ENCODE measurements around the gene POLR2F. TPM values are rescaled to one million over a fixed set of nuclear protein-coding genes. Genes with fewer than 3 reads are reported as not detected.

POLR2F gene
- total RNA-seq, 4 donors from 2014 or later = 84.1 to 152 (median 134) TPM

DNA sequence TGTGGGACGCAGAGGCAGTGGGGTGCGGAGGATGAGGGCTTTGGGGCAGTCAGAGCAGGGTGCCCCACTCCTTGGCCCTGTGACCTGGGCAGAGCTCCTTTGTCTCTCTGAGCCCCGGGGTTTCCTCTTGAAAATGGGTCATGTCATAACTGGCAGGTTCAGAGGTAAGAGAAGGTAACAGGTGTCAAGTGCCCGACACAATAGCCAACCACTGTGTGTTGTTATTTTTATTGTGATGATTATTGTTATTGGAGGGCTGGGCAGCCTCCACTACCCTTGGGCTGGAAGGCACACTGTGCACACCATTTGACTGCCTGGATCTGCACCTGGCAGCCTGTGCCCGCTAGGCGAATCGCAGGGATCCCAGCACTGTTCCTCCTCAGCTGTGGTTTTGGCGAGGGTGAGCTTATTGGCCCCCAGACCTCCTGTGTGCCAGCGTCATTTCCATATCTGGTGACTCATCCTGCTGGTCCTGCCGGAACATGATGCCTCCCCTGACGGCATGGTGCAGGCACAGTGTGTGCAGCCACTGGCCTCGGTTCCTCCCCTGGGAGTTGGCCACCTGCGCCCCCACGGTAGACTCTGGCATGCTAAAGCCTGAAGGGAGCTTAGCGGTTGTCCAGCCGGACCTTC, 46.3 kb downstream of the POLR2F start:
- DNase-seq = peak; percentile 82 to 95
- Histone ChIP-seq H3K4me3 (no peak overlapping the region), H3K27ac (peak overlapping the region; percentile 71 to 90 (median 80)), H3K27me3 (no peaks in the 10 kb centered on the region), H3K9me3 (no peaks in the 10 kb centered on the region), H3K4me1 (peaks cover 22 to 37% of the 10 kb centered on the region in 2 donors), H3K36me3 (no peaks in the 10 kb centered on the region)
- TF ChIP-seq POLR2A (IDR thresholded peaks at IDR 0.05) = peak; percentile 35 to 39
- TF ChIP-seq, protein P1, sequence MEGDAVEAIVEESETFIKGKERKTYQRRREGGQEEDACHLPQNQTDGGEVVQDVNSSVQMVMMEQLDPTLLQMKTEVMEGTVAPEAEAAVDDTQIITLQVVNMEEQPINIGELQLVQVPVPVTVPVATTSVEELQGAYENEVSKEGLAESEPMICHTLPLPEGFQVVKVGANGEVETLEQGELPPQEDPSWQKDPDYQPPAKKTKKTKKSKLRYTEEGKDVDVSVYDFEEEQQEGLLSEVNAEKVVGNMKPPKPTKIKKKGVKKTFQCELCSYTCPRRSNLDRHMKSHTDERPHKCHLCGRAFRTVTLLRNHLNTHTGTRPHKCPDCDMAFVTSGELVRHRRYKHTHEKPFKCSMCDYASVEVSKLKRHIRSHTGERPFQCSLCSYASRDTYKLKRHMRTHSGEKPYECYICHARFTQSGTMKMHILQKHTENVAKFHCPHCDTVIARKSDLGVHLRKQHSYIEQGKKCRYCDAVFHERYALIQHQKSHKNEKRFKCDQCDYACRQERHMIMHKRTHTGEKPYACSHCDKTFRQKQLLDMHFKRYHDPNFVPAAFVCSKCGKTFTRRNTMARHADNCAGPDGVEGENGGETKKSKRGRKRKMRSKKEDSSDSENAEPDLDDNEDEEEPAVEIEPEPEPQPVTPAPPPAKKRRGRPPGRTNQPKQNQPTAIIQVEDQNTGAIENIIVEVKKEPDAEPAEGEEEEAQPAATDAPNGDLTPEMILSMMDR (IDR thresholded peaks at IDR 0.05 in 4 of 5, conservative IDR thresholded peaks at IDR 0.05 in 1 of 5) = peak in 1 of 5 experiments; percentile 11
- in situ Hi-C loops (cut with MboI; ENCODE audit: low sequenced_read_pairs in 4 of 4) (no loop called here), intact Hi-C loops (cut with DNase I; ENCODE audit: low total_unique reads) (no loop called here)
- peak; percentile 85 to 87 for ATAC-seq

DNA sequence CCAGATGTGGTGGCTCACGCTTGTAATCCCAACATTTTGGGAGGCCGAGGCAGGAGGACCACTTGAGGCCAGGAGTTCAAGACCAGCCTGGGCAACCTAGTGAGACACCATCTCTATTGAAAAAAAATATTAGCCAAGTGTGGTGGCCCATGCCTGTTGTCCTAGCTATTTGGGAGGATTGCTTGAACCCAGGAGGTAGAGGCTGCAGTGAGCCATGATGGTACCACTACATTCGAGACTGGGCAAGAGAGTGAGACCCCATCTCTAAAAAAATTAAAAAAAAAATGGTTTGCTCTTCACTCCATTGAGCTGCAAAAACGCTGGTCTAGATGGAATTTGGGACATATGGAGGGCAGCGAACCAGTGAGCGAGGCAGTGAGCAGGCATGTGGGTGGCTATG, 52.4 kb downstream of the POLR2F start:
- in situ Hi-C loops (cut with MboI; ENCODE audit: low sequenced_read_pairs in 4 of 4) = no loop called here
- intact Hi-C loops (cut with DNase I; ENCODE audit: low total_unique reads) = no loop called here
- ATAC-seq (no peak), DNase-seq (no peak)
- no peaks in the 10 kb centered on the region for H3K36me3 ChIP-seq
- no peak overlapping the region for H3K27ac ChIP-seq
- TF ChIP-seq POLR2A (IDR thresholded peaks at IDR 0.05) = no peak
- TF ChIP-seq, protein P1 (IDR thresholded peaks at IDR 0.05 in 4 of 5, conservative IDR thresholded peaks at IDR 0.05 in 1 of 5) = no peak
- H3K4me3 ChIP-seq = no peak overlapping the region
- H3K9me3 ChIP-seq = no peaks in the 10 kb centered on the region
- H3K27me3 ChIP-seq = no peaks in the 10 kb centered on the region
- peaks cover 0 to 10% of the 10 kb centered on the region in 2 donors for H3K4me1 ChIP-seq

DNA sequence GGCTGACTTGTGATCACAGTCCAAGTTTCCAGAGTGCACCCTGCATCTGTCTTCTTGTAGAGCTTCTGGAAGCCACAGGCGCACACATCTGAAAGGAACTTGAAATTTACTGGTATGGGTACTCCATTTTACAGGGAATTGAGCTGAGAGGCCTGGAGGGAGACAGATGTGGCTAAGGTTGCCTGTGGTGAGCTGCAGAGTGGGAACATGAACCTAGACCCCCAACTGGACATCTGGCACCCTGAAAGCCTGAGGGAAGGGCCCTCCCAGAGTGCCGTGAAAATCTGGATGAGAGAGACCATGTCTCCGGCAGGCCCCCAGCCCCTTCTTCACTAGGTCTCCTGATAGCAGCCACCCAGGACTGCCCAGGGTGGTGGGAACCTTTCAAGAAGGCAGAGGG, 53.4 kb downstream of the POLR2F start:
- peaks cover 0 to under 1% of the 10 kb centered on the region in 2 donors for H3K4me1 ChIP-seq
- H3K27me3 ChIP-seq = no peaks in the 10 kb centered on the region
- intact Hi-C loops (cut with DNase I; ENCODE audit: low total_unique reads) = no loop called here
- no peak overlapping the region for H3K27ac ChIP-seq
- no peak for ATAC-seq
- no peak overlapping the region for H3K4me3 ChIP-seq
- in situ Hi-C loops (cut with MboI; ENCODE audit: low sequenced_read_pairs in 4 of 4) = no loop called here
- H3K9me3 ChIP-seq = no peaks in the 10 kb centered on the region
- no peak for DNase-seq
- no peak for TF ChIP-seq POLR2A (IDR thresholded peaks at IDR 0.05)
- TF ChIP-seq, protein P1 (IDR thresholded peaks at IDR 0.05 in 4 of 5, conservative IDR thresholded peaks at IDR 0.05 in 1 of 5) = no peak
- no peaks in the 10 kb centered on the region for H3K36me3 ChIP-seq

DNA sequence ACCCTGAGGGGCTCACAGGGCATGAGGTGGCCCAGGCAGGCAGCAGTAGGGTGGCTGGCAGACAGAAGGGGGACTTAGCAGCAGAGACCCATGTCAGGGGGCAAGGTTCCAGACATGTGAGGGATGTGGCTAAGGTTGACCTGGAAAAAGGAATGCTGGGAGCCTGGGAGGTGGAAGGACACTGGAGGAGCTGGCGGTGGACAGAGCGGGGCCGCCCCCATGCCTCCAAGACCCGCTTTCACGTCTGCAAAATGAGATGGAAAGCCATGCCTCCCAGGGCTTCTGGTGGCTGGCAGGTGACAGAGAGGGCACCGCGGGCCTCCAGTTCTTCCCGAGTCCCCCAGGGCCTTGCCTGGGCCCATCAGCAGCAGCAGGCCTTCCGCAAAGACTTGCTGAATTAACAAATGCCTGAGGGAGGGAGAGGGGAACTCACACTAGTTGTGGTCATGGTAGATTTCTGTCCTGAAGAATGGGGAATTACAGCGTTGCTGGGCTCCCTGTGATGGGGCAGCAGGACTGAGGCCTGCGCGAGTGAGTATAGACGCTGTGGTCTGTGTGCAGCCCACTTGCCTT, 53.9 kb downstream of the POLR2F start:
- H3K4me1 ChIP-seq = no peaks in the 10 kb centered on the region

More for the DNA sequence above, 53.9 kb downstream of the POLR2F start:
- ATAC-seq (no peak), DNase-seq (no peak)
- H3K27me3 ChIP-seq = no peaks in the 10 kb centered on the region
- TF ChIP-seq POLR2A (IDR thresholded peaks at IDR 0.05) = no peak
- TF ChIP-seq, protein P1 (IDR thresholded peaks at IDR 0.05 in 4 of 5, conservative IDR thresholded peaks at IDR 0.05 in 1 of 5) = no peak
- no peak overlapping the region for H3K4me3 ChIP-seq
- intact Hi-C loops (cut with DNase I; ENCODE audit: low total_unique reads) (no loop called here), in situ Hi-C loops (cut with MboI; ENCODE audit: low sequenced_read_pairs in 4 of 4) (no loop called here)
- H3K9me3 ChIP-seq = no peaks in the 10 kb centered on the region
- H3K27ac ChIP-seq = no peak overlapping the region
- H3K36me3 ChIP-seq = no peaks in the 10 kb centered on the region
